NCI-H1092 treated with DMSO at 0.1 percent for 48 hours (cell line): ENCODE measurements around the gene LPP.
"Not testable (repeated sequence)": the region's sequence is repeated elsewhere in the genome, so short reads cannot be mapped to it uniquely, and the experiment has no call there.

ENCODE experiments used
- DNase-seq: peaks from one replicate; lab custom pipeline; 2025; lab: John Stamatoyannopoulos, UW

The LPP gene

DNA sequence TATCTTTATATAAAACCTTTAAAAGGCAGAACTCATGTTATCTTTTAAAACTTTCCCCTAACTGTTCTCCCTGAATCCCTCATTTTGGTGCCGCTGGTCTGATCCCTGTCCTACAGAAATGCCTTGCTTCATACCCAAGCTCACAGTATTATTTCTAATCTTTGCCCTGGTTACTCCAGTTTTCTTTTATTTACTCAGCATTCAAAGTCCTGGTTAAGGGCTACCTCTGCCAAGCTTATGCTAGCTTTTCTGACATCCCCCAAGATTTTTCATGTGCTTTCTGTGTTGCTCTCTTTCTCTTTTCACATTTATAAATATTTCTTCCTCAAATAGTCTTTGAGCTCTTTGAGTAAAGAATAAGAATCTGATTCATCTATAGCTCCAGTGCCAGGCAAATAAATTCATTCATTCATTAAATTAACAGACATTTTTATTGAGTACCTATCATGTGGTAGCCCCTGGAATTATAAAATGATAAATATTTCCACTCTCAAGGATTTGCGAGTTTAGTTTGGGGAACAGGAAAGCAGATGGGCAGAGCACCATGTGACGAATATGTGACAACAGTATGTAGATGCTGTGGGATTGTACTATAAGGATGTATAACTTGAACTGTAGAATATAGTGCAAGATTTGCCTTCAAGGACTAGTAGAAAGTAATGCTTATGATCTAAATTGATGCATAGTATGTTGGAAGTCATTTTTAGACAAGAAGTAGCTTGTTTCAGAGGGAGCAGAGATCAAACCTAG lies 247.5 kb downstream of the LPP start:
- DNase-seq: no peak

DNA sequence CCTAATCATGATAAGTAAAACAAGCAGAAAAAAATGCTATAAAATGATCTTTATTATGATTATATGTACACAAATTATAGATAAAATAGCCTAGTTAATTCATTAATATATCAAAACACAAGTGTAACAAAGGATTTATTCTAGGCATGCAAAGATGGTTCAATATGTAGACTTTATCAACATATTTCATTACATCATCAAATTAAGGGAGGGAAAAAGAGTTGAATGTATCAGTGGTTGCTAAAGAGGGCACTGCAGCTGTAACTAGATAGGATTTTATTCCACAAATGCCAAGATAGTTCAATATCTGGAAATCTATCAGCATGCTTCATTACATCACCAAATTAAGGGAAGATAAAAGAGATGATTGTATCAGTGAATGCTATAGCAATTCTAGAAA lies 248.3 kb downstream of the LPP start:
- no peak for DNase-seq

DNA sequence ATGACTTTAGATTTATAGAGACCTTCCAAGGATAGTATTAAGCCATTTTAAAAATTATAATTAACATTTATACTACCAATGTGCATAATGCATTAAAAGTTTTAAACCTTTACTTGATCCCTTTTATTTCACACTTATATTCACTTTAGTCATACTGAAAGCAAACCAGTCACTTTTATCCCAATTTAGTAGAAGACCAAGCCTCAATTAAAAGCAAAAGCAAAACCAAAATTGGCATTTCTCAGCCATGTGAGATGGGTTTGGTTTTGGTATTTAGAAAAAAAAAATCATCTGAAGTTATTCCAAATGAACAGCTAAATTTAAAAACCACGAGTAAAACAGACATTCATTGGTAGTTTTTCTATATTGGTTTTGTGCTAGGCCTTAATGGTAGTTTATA lies 249.4 kb downstream of the LPP start:
- DNase-seq: no peak

DNA sequence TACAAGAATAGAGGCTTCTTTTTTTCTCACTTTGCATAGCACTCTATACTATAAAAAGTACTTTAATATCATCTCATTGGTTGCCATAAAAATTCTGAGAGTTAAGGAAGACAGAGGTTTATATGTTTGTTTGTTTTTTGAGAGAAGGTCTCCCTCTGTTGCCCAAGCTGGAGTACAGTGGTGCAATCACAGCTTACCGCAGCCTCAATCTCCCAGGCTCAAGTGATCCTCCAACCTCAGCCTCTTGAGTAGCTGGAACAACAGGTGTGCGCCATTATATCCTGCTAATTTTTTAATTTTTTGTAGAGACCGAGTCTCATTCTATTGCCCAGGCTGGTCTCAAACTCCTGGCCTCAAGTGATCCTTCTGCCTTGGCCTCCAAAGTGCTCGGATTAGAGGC lies 250.2 kb downstream of the LPP start:
- DNase-seq: no peak

DNA sequence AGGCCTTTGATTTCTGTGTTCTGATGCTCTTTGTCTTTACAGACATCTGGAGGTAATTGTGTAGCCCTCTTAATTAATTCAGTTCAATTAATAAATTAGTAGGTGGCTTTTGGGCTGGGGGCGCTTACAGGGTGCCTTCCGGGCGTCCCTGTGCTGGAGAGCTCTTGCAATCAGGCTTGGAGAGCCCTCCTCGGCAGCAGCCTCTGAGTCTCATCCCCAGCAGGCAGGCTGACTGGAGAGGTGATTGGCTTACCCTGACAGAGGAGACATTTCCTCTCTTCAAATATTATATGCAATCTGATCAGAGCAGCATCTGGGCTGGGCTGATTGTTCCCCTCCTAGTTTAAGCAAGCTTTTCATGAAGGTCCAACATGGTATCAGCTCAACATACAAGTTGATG lies 250.7 kb downstream of the LPP start:
- DNase-seq: no peak

DNA sequence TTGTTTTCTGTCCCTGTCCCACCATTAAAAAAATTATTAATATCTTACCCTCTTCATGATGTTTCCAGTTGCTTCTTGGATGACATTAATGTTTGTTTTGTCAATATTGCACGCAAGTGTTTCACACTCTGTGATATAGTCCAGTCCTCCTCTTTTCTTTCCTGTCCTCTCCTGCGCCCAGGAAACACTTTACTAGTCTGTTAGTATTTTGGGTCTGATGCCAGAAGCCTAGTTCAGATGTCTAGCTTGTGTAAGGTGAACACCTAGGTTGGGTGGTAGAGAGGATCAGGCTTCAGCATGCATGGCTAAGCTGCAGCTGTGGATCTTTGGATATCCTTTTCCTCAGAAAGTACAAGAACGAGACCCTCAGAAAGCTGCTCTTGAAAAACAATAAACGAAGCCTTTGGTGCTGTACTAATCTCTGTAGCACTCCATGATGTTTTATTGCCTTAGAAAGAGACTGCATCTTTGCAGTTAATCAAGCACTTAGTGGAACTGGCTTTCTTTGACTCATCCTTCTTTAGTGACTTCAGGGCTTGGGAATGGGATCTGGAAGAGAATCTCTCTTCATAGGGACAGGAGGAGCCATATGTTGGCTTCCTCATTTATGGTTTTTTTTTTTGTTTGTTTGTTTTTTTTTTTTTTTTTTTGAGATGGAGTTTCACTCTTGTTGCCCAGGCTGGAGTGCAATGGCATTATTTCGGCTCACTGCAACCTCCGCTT lies 253.4 kb downstream of the LPP start:
- DNase-seq: no peak

DNA sequence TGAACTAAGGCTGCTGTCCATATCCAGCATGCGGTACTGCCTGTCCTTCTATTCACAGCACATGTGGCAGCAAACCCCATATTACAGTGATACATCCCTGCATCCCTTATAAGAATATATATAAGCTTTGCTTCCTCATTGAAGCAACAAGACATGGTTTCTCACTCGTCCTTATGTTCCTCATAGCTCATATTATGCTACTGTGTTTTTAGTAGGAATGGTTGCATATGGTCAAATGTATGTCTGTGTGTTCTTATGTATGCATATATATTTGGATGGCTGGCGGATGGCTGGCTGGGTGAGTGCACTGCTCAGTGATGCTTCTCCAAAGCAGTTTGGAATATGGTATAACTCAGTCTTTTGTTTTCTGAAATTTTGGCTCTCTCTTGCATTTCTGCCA lies 254.9 kb downstream of the LPP start:
- no peak for DNase-seq

DNA sequence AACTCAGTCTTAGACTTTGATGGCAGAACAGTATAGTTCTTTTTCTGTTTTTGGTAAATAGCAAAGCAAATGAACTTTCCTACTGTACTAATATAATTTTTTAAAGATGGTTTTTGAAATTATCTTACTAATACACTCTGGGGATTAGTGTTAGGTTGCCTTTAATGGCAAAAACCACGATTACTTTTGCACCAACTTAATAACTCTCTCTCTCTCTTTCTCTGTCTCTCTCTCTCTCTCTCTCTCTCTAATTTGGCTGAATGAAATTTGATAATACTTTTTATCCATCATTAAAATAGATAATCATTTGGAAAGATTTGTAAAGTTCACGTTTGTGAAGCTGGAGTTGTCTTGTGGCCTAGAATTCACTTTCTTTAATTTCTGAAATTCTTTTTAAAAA lies 257.8 kb downstream of the LPP start:
- no peak for DNase-seq

DNA sequence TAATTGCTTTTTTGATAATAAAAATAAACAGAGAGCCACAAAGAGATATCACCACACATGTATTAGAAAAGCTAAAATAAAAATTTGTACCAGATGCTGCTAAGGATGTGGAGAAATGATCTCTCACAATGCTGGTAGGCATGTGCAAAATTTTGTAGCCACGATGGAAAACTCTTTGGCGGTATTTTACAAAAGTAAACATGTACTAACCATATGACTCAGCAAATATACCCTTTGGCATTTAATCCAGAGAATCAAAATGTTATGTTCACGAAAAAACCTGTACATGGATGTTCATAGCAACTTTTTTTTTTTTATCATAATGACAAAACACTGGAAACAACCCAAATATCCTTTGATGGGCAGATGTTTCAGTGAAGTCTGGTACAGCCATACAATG lies 261.2 kb downstream of the LPP start:
- no peak for DNase-seq

DNA sequence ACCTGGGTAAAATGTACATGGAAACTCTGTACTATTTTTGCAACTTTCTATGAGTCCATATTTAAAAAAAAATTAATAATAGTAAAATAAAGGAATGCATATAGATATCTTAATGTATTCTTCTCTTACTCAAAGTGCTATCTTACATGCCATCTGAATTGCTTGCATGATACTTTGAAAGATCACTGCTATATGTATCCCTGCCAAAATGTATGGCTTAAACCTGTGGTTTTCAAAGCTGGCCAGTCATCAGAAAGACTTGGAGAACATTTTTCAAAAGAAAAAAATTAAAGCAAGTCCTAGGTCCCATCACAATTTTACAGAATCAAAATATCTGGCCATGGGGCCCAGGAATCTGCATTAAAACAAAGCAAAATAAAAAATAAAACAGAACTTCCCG lies 262.1 kb downstream of the LPP start:
- no peak for DNase-seq

DNA sequence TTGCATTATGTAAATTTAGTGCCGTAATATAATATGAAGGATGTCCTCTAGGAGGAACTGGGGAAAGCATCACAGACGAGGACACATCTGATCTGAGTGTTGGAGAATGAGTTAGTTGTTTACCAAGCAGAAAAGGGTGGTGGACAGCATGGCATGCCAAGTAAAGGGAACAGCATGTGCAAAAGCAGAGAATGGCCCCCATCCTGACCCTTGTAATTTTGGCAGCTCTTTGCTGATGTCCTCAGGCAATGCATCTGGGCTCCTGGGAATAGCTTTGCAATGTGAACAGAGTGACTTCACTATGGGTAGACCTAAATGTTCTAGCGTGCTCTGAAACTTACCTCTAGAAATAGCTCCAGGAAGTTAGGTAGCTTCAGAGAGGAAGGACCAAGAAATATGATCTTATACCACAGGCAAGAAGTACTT lies 263.3 kb downstream of the LPP start:
- DNase-seq: no peak

DNA sequence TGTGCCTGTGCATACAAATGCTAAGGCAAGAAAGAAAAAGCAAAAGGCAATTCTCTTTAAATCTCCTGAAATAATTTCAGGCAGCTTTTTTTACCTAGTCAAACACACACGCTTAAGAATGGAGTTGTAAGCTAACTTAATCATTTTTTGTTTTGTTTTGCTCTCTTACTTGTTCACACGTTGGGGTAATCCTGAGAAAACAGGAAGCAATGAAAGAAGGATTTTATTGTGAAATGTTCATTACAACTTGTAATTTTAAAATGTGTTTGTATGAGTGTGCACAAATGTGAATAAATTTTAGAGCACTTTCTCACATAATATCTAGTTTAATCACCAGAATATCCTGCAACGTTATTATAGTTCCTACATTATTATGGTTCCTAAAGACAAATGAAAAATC lies 263.8 kb downstream of the LPP start:
- DNase-seq: no peak

DNA sequence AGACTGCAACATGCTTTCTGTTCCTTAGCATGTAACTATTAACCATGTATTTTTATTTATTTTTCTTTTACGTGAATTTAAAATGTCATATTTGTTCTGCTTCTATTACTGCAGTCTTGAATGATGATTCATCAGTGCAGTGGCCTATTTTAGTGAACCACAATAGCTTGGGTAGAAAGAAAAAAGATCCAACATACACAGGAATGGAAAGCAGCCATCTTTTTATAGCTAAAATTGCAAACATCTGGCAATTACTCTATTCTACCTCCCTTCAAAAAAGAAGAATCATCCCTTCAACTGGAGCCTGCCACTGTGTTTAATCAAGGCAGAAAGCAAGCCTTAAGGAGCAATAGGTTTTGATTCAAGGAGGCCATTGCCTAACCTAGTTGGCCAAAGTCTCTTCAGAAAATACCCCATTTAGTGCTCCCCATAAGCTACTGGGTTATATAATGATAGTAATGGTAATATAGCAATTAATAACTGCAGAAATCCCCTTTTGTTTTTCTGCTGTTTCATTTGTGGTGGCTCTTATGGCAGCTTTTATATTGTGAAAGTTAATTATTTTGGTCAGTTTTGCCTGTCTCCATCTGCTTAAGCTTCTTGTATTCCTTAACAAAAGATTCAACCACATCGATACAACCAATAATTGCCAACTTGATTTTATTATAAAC lies 267.3 kb downstream of the LPP start:
- DNase-seq: no peak

DNA sequence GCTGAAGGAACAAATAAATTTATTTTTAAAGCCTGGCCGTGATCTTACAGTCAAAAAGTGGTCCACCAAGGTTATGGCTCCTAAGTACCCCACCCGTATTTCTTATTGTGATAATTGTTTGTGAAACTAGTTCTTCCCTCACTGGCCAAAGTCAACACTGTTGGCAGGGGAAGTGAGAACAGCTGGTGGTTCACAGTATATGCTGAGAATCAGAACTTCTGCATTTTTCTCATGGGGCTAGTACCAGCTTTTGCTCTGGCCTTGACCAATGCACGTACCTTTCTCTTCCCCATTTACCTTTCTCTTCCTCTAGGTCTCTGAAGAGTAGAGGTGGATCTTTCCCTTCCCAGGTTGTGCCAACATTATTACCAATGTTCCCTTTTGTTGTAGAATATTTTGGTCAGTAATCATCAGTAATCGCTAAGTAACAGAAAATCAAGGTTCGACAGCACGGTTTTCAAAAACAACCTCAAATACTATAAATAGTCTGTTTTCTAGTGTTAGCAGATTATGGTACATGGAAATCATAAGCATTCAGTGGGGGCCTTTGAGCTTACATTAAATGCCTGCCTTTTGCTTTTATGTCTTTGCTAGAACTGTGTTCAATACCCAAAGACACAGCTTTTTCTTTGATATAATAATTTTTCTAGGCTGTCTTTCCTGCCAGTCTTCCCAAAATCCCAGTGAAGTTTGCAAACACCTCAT lies 268.0 kb downstream of the LPP start:
- DNase-seq: no peak

DNA sequence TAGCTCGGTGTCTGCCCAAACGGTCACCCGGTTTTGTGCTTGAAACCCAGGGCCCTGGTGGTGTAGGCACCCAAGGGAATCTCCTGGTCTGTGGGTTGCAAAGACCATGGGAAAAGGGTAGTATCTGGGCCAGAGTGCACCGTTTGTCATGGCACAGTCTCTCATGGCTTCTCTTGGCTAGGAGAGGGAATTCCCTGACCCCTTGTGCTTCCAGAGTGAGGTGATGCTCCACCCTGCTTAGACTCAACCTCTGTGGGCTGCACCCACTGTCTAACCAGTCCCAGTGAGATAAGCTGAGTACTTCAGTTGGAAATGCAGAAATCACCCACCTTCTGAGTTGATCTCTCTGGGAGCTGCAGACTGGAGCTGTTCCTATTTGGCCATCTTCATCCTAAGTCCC lies 274.0 kb downstream of the LPP start:
- not testable (repeated sequence) for DNase-seq

DNA sequence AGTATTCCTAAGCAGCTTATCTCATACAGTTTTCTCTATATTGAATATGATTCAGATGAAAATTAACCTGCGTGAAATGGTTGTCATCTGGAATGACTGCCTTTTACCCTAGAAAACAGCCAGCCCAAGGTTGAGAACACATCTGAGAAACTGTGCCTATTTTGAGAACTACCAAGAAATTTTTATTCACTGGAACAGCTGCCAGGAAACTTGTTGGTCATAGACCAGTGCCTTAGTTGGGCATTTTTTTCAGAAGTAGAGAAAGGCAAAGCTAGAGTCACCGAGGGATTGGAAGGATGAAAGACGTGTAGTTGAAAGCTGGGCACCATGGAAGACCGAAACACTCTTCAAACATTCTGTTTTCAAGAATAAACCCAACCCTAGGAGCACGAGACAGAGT lies 277.1 kb downstream of the LPP start:
- DNase-seq: no peak

DNA sequence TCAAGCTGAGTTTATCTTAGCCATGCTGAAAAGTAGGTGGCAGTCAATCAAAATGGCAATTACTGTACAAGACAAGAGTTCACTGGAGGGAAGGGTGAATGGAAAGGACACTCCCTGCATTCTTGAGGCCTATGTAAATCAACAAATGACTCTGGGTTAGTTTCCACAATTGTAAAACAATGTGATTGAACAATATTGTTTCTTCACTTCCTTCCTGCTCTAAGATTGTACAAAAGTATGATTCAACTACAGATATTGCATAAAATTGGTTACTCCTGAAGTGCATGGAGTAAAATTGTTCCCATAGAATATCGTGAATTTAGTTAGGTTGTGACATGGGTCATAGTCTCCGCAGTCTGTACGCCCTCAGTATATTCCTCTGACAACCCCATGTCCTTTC lies 277.6 kb downstream of the LPP start:
- DNase-seq: no peak

DNA sequence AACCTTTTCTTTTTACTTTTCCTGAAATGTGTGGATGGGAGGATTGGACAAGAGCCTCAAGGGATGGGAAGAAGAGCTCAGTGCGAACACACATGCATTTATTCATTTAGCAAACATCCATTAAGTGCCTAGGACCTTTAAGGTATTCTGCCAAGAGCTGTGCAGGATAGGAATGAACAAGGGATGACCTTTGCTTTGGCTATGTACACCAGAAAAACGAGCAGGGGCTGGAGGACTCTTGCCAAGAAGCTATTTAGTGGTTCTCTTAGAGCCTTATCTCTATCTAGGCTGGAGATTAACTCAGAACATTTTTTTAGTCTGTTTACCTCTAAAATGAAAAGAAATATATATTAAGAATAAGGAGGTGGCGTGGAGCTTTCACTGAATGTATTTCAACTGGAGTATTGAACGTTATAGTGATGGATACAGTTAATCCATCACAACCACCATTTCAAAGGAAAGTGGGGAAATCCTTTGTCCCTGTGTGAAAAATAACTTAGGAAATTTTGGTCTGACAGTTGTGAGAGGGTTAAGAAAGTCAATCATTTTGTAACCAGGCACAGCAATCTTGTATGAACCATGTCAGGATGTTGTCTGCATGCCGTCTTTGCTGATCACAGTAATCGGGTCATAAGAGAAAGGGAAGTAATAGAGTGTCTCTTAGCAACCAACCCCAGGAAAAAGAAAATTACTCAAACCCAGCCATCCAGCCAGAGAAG lies 279.0 kb downstream of the LPP start:
- no peak for DNase-seq

DNA sequence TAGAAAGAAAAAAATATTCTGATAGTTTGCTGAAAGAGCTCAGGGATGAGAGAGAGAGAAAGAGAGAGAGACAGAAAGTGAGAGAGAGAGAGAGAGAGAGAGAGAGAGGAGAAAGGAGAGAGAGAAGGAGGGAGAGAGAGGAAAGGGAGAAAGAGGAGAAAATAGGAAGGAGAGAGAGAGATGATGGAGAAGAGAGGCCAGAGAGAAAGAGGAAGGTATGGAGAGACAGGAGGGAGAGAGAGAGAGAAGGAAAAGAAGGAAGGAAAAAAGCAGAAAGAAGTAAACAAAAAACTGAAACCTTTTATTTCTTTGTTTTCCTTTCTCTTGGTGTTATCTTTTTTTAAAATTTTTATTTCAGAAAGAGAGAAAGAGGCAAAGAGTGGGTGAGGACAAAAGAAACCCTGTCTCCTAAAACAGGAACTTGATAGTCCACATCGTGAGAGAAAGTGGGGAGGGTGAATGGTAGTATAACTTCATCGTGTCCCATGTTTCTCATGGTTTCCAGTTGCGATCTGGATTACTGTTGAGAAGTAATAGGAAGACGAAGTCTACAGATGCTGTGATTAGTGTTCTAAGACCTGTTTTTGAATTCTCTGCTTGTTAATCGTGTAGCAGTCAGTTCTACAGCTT lies 279.7 kb downstream of the LPP start:
- DNase-seq: no peak

DNA sequence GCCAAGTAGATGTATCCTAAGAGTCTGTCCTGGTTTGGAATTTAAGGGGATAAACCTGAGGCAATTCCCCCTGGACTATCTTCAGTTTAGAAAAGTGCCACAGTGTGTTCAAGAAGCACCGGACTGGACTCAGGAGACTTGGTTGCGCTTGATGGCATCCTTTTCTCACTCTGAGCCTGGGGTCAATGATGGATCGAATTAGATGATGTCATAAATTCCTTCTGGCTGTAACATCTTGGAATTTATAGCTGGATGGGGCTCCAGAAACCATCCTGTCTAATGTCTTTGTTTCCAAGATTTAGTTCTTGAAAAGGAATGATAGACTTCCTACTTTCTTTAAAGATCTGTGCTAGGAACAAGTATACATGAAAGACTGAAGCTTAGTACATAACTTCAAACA lies 280.6 kb downstream of the LPP start:
- no peak for DNase-seq

DNA sequence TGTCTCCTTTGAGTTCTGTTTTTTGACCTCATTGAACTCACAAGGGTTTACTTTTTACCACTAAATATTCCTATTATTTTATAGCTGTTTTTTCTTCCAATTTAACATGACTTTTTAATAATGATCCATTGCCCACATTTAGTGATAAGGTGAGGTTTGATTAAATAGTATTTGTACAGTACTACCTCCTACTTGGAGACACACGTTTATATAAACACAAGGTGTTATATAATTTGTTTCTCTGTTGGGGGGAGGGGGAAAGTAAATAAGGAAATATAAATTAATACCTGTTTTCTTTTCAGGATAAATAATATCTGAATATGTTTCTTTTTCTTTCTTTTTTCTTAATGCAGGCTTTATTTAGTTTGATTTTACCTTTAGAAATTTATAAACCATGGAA lies 281.3 kb downstream of the LPP start:
- no peak for DNase-seq

DNA sequence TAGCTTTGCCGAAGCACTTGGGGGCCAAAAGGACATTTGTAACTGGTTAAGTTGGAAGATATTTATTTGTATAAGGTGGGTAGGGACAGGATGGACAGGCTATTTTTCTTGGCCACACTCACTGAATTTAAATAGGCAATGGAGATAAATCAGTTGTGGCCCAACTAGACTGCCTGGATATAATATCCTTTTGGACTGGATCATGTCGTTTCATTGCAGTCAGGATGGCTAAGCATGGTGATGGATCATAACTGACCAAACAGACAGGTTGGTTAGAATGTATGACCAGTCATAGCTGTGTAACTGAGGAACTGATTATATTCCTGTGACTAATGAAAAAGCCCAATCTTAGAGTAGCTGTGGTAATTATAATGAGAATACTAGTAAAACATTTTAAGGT lies 284.0 kb downstream of the LPP start:
- no peak for DNase-seq
